ENCODE data around the gene FKTN.

DNA sequence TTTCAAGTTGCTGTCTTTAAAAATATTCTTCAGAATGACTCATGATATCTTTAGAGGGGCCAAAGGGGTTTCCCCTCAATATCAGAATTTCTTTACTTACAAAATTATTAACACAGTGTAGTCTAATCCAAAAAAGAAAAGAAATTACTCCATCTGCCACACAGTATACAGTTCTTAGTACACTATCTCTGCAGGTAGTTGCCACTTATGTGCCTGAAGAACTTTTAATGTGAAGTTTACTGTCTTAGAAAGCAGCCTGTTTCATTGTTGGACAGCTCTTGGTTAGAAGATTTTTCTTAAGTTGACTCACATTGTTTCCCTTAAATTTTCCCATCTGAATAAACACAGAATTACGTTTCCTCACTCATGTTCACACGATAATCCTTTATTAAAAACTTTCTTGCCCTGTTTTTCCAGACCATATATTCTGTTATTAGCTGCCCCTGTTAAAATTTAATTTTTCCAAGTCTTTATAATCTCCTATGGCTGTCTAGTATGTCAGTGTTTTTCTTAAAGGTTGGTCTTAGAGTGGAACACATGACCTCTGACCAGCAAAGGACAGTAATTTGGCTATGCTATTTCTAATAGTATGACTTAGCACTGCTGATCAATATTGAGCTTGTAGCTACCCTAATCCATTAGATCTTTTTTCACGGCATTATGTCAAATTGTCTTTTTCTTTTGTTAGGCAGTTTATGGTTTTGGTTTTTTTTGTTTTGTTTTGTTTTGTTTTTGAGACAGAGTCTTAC, 21.8 kb upstream of the FKTN start:
- TF ChIP-seq, protein P1, sequence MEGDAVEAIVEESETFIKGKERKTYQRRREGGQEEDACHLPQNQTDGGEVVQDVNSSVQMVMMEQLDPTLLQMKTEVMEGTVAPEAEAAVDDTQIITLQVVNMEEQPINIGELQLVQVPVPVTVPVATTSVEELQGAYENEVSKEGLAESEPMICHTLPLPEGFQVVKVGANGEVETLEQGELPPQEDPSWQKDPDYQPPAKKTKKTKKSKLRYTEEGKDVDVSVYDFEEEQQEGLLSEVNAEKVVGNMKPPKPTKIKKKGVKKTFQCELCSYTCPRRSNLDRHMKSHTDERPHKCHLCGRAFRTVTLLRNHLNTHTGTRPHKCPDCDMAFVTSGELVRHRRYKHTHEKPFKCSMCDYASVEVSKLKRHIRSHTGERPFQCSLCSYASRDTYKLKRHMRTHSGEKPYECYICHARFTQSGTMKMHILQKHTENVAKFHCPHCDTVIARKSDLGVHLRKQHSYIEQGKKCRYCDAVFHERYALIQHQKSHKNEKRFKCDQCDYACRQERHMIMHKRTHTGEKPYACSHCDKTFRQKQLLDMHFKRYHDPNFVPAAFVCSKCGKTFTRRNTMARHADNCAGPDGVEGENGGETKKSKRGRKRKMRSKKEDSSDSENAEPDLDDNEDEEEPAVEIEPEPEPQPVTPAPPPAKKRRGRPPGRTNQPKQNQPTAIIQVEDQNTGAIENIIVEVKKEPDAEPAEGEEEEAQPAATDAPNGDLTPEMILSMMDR (IDR thresholded peaks at IDR 0.05; ENCODE audit: extremely low read depth in 1 of 2, insufficient read depth in 1 of 2, low read depth in 1 of 2, low read length in 2 of 2), result no peak
- TF ChIP-seq POLR2A (IDR thresholded peaks at IDR 0.05; ENCODE audit: low read depth, low read length), result no peak
- TF ChIP-seq EZH2 (IDR thresholded peaks at IDR 0.05; ENCODE audit: borderline replicate concordance, low read depth, low read length, severe bottlenecking), result no peak
- TF ChIP-seq POLR2AphosphoS5 (IDR thresholded peaks at IDR 0.05; ENCODE audit: insufficient read depth, low read depth, low read length), result no peak
- no peak for TF ChIP-seq FOS (IDR thresholded peaks at IDR 0.05; ENCODE audit: borderline replicate concordance, insufficient read depth, low read length)
- TF ChIP-seq JUN (IDR thresholded peaks at IDR 0.05; ENCODE audit: borderline replicate concordance, insufficient read depth, insufficient read length, low read depth), result no peak
- TF ChIP-seq, protein P2, sequence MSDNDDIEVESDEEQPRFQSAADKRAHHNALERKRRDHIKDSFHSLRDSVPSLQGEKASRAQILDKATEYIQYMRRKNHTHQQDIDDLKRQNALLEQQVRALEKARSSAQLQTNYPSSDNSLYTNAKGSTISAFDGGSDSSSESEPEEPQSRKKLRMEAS (IDR thresholded peaks at IDR 0.05; ENCODE audit: insufficient read depth, insufficient read length), result no peak
- TF ChIP-seq MYC (IDR thresholded peaks at IDR 0.05; ENCODE audit: low read depth, low read length), result no peak
